Measurements from ENCODE around the gene OPCML.

The OPCML gene

DNA sequence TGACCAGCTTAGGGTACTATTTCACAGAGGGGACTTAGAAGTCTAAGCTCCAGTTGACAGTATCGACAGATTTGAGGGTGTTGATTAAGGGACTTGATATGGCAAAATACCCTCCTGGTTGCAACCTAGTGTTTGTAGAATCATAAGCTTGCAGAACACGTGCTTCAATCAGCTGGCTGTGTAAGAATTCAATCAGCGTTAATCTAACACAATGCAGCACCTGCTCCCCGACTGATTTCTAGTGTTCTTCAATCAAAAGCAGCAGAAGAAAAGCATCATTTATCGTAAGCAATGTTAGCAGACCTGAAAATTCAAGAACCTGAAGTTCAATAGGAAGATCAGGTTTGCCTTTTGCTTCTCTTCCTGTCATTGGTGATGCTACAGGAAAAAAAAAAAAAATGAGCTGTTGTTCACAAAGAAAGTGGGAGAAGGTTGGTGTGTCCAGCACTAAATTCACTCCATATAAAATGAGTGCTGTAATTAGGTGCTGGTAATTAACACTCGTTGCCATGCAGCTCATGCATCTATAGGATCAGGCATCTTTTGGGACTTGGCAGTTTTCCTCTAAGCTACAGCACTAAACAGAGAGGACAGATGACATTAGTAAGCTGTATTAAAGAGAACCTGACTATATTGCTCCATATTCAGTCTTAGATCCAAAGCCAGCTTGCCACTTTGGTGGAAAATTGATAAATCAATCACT lies 840.3 kb downstream of the OPCML start:
- peak; percentile 58 for DNase-seq

GRCh38 chr11:132686886-132687285 lies 845.4 kb downstream of the OPCML start:
- no peak for DNase-seq

GRCh38 chr11:132685174-132685611 lies 847.1 kb downstream of the OPCML start:
- no peak for DNase-seq

GRCh38 chr11:132683602-132684001 lies 848.7 kb downstream of the OPCML start:
- no peak for DNase-seq

DNA sequence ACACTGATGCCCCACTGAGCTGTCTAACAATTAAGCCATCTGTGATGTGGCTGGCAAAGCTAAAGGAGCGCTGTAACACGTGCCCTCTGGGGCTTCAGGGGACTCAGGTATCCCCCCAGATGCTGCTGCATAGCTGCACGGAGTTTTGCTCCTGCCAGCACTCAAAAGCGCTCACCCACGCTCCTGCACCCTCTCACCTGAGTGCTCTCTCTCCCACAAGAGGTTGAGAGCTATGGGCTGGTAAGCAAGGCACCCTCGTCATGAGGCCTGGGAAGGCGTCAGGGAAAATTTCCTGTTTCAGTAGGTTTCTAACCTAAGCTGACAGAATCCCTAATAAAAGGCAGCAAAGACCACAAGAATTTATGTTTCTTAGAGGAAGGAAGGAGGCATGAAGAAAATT lies 850.3 kb downstream of the OPCML start:
- no peak for DNase-seq

GRCh38 chr11:132680584-132680983 lies 851.7 kb downstream of the OPCML start:
- DNase-seq, result no peak

DNA sequence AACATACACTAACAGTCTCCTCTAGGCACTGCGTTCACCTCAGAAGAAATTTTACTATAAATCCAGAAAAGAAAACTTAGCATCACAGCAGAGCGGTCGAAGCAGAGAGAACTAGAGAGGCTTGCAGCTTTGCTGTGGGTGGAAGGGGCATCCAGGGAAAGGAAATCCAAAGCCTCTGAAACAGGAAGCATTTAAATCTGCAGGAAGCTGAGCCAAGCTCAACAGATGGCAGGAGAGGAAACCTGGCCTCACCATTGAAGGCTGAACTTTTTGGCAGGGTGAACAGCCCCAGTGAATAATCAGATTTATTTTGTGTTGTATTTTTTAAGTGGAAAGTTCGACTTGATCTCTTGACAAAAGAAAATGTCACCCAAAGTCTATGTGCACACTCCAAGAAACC lies 858.1 kb downstream of the OPCML start:
- DNase-seq, result peak; percentile 72

DNA sequence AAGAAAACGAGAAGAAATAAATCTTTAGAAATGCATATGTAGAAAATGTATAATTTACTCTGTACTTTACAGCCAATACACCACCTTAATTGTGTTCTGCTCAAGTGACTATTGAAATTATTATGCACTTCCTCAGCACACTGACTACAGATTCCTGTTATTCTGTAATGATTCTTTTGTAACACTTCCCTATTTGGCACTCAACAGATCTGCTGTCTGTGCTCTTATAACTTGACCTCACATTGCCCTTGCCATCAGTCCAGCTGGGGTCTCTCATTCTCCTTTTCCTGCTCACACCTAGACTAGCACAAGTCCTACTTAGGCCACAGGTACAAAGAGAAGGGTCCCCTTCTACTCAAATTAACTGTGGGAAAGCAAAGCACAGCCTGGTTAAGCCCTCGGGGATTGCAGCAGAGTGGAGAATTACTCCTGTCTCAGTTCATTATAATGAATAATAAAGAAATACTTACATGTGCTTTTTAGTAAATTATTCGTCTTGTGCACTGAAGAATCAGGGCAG lies 860.4 kb downstream of the OPCML start:
- no peak for DNase-seq

DNA sequence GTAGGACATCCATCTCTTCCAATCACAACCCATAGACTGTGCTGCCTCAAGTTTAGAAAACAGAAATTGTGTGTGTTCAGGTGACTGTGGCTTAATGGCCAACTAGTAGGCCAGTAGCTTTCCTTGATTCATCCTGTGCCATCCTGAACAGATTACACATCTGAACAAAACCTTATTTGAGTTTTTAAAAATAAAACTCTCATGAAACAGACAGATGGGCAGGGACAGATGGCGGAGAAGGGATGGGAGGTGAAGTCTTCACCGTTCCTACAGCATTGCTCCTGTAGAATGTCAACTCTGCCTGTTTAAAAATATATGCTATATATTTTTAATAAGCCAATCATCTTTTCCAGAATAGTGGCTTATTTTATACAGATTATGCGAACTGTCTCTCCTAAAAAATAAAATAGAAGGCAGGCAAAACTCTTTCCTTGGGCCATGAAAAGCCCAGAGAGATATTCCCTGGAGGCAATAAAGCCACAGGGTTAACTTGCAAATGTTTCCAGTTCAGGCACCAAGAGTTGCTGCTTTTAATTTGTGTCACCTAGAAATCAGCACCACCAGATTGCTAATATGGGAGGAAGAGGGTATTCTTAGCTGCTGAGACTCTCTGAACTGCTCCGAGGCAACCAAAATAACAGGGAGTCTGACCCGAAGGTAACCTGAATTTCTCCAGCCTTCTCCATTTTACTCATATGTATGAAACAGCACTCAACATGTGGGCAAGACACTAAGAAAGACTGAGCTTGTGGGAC lies 861.2 kb downstream of the OPCML start:
- no peak for DNase-seq

DNA sequence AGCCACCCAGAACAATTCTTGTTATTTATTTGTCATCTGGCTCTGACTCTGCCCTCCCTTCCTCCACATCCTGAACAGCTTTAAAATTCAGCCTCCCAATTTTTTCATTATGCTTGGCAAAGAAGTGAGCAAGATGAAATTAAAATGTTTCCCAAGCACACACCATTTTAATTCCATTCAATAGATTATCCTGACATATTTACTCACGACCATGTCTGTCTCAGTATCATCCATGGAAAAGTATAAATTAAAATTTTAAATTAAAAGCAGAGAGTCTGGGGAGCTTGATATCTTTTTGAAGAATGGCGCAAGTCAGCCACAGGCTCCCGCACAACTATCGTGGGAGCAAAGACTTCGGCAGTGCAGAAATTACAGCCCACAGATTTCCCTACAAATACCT lies 862.4 kb downstream of the OPCML start:
- no peak for DNase-seq

DNA sequence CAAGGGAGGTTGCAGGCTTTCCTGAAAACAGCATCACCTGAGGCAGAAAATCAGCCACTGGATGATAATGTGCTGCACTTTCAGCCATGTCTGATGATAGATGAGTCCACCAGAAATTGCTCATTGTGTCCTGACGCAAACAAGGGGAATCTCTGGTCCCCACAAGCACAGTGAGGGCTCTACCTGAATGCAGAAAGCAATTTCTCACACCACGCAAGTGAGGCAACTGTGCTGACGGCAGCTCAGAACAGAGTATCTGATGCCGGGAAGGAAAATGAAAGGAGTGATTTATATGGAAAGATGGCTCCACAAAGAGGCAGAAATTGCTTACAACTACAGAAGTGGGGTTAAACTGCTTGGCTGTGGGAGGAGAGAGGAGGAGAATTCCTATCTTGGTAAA lies 867.1 kb downstream of the OPCML start:
- no peak for DNase-seq

GRCh38 chr11:132658696-132659095 lies 873.6 kb downstream of the OPCML start:
- DNase-seq, result no peak

DNA sequence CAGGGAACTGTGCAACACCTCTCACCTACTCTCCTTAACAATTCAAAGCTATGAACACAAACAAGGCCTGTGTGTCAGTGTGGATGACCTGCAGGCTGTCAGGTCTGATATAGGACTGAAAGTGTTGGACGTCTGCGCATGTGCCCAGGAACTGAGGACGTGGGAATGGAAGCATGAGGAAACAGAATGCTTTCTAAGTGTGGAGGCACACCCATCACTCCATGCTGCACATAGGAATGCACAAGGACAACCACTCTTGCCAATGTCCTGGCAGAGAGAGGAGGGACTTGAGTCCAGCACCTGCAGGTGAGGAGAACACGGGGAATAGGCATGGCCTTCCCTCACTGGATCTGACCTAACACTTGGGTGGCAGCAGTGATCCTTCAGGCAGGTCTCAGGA lies 874.3 kb downstream of the OPCML start:
- DNase-seq, result no peak

DNA sequence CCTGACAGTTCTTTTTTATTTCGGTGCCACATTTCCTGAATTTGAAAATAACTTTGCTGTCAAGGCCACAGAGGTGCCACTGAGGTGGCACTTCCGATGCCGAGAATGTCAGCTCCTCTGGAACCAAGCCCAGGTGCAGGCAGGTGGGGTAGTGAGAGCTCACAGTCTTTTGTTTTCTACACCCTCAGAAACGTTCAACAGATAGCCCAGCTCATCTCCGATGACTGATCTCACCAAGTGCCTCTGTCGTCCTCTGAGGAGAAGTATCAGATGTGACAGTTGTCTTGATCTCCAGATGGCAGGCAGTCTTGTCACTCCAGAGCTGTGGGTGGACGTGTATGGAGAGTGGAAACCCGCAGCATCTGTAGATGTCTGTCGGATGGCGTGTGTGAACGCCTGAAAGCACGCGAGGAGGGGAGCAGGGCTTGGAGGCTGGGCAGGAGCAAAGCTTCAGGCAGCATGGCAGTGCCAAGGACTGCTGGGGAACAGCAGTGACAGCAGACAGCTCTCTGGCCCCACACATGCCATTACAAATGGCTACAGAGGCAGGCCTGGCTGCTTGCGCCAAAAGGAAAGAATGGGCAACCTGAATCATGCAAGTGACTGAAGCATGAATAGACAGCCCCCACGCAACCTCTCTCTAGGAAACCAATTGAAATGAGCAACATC lies 877.0 kb downstream of the OPCML start:
- DNase-seq, result no peak

GRCh38 chr11:132653237-132653636 lies 879.1 kb downstream of the OPCML start:
- peak; percentile 36 for DNase-seq

GRCh38 chr11:132650969-132651720 lies 881.2 kb downstream of the OPCML start:
- DNase-seq, result peak; percentile 71

GRCh38 chr11:132649277-132649676 lies 883.0 kb downstream of the OPCML start:
- no peak for DNase-seq

GRCh38 chr11:132648851-132649250 lies 883.5 kb downstream of the OPCML start:
- DNase-seq, result no peak

GRCh38 chr11:132646890-132647289 lies 885.4 kb downstream of the OPCML start:
- no peak for DNase-seq

DNA sequence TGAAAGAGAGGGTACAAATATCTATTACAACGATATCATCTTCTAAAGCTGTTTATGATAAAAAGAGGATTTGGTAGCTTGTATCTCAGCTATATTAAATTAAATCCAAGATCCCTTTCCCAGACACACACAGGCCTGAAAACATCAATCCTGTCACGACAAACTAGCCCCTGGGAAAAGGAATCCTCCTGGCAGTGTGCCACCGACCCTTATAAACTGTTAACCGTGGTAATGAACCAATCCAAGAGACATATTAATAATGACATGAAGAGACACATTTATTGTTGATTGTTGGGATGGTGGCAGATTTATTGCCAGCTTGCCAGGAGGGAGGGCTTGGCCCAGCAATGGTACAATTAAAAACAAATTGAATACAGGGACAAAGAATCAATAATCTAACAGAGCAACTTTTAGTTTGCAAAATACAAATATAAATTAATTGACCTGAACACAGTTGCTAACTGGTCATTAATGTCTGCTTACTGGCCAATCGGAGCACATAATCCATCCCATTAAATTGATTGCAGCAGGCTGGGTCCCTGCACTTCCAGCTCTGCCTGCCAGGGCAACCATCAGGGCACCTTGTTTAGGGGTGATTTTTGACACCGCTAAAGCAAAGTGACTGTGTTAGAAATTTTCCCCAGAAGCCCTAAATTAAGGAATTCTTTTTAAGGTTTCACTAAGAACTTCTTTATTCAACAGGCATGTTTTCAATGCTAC lies 887.6 kb downstream of the OPCML start:
- DNase-seq, result peak; percentile 71

DNA sequence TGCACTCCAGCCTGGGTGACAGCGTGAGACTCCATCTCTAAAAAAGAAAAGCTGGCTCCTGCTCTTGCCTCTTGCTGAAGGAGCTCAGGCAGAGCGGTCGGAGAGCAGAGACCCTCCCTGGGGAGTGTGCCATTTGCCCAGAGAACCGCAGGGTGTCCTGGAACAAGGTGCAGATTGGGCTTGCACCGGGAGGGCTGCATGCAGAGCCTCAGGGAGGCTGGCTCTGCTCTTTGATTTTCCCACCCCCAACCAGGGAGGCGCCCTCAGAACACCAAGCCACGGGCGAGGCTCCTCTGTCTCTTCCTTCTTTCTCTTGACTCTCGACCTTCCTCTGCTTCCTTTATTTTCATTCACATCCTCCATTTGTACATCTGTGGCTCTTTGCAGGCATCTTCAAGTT lies 889.1 kb downstream of the OPCML start:
- no peak for DNase-seq

- no peak for DNase-seq
These were observed 891.3 kb downstream of the OPCML start for GRCh38 chr11:132640952-132641351.

Data from NCI-H82 (cell line).